Activated B cell treated with CpG ODN at 0.5 μM for 24 hours (primary cell): Measurements from ENCODE around the gene SH3RF2. TPM values are rescaled to one million over a fixed set of nuclear protein-coding genes. Genes with fewer than 3 reads are reported as not detected.

Experiments used
- ATAC-seq: fragments of 200-7000 bp; cut with Tn5 transposase; one replicate; pipeline ENCODE4 v1.10.0; 2021; ENCODE audit warnings: low read depth, mild to moderate bottlenecking, moderate library complexity
- CTCF ChIA-PET: fragments of 350-600 bp; sonication (Branson Sonifier 250); formaldehyde crosslinking; loops from one replicate; lab custom pipeline; 2021; ENCODE audit warnings: antibody characterized with exemption; lab: Charles Lee
- POLR2A ChIA-PET: fragments of 350-600 bp; sonication (Branson Sonifier 250); formaldehyde crosslinking; loops from one replicate; lab custom pipeline; 2021; ENCODE audit warnings: antibody characterized with exemption; lab: Charles Lee
- DNase-seq: peaks from one replicate; pipeline ENCODE4 v3.0.0; 2022
- H3K27ac Mint-ChIP-seq: one replicate; pipeline ENCODE4 v1.8.0; 2020; ENCODE audit warnings: mixed read lengths
- H3K27me3 Mint-ChIP-seq: one replicate; pipeline ENCODE4 v1.8.0; 2021; ENCODE audit warnings: mixed read lengths
- H3K36me3 Mint-ChIP-seq: one replicate; pipeline ENCODE4 v1.8.0; 2021; ENCODE audit warnings: low read depth, mixed read lengths
- H3K4me1 Mint-ChIP-seq: one replicate; pipeline ENCODE4 v1.8.0; 2021; ENCODE audit warnings: mixed read lengths
- H3K4me3 Mint-ChIP-seq: one replicate; pipeline ENCODE4 v1.8.0; 2020; ENCODE audit warnings: mild to moderate bottlenecking, mixed read lengths
- H3K9me3 Mint-ChIP-seq: one replicate; pipeline ENCODE4 v1.8.0; 2020; ENCODE audit warnings: mixed read lengths
- CTCF ChIP-seq: fragments of 200-600 bp; IDR thresholded peaks from one replicate; pipeline ENCODE4 v1.8.0; 2022; ENCODE audit warnings: antibody characterized with exemption, mild to moderate bottlenecking
- intact Hi-C: fragments of 100-400 bp; cut with micrococcal nuclease; formaldehyde crosslinking; loops from one replicate; pipeline ENCODE4 v1.15.1; 2024
- total RNA-seq: library from RNA; stranded (reverse); gene quantifications from 2 replicates; pipeline ENCODE4 v1.2.3, GENCODE V29; 2022

Gene SH3RF2
- total RNA-seq, 1 donor from 2014 or later = not detected

GRCh38 chr5:146042628-146043279 is 106.4 kb downstream of the SH3RF2 start:
- H3K4me1 Mint-ChIP-seq = no peaks in the 10 kb centered on the region
- no peak overlapping the region for H3K27ac Mint-ChIP-seq
- ATAC-seq (no peak), DNase-seq (no peak)
- no peak for TF ChIP-seq CTCF
- H3K9me3 Mint-ChIP-seq = no peaks in the 10 kb centered on the region
- peaks cover 5% of the 10 kb centered on the region for H3K27me3 Mint-ChIP-seq
- intact Hi-C loops = no loop called here
- POLR2A ChIA-PET = no interaction called here
- CTCF ChIA-PET = interaction anchor here (1.8 kb wide), 1 partner anchor 8 kb away, joined by 5 read pairs; no protein-coding TSS in a partner anchor
- no peaks in the 10 kb centered on the region for H3K36me3 Mint-ChIP-seq
- H3K4me3 Mint-ChIP-seq = no peak overlapping the region

- POLR2A ChIA-PET = no interaction called here
- Mint-ChIP-seq H3K4me3 (no peak overlapping the region), H3K9me3 (no peaks in the 10 kb centered on the region)
These were observed 107.3 kb downstream of the SH3RF2 start for GRCh38 chr5:146043722-146044121.

GRCh38 chr5:146047396-146047795 is 111.0 kb downstream of the SH3RF2 start:
- no peaks in the 10 kb centered on the region for H3K4me1 Mint-ChIP-seq
- no peaks in the 10 kb centered on the region for H3K36me3 Mint-ChIP-seq
- ATAC-seq (no peak), DNase-seq (no peak)
- no peaks in the 10 kb centered on the region for H3K9me3 Mint-ChIP-seq
- H3K27me3 Mint-ChIP-seq = peaks cover 7% of the 10 kb centered on the region
- intact Hi-C loops = no loop called here
- no peak for TF ChIP-seq CTCF
- ChIA-PET CTCF (no interaction called here), POLR2A (no interaction called here)
- H3K4me3 Mint-ChIP-seq = no peak overlapping the region
- no peak overlapping the region for H3K27ac Mint-ChIP-seq

More at GRCh38 chr5:146043722-146044121, 107.3 kb downstream of the SH3RF2 start:
- intact Hi-C loops = no loop called here
- no peaks in the 10 kb centered on the region for H3K4me1 Mint-ChIP-seq
- no peak for DNase-seq
- H3K27ac Mint-ChIP-seq = no peak overlapping the region
- CTCF ChIA-PET = no interaction called here
- H3K36me3 Mint-ChIP-seq = no peaks in the 10 kb centered on the region
- no peak for ATAC-seq
- TF ChIP-seq CTCF = no peak
- H3K27me3 Mint-ChIP-seq = peaks cover 5% of the 10 kb centered on the region

- DNase-seq (no peak), ATAC-seq (no peak)
- CTCF ChIA-PET = no interaction called here
- Mint-ChIP-seq H3K4me3 (no peak overlapping the region), H3K4me1 (no peaks in the 10 kb centered on the region), H3K9me3 (no peaks in the 10 kb centered on the region), H3K36me3 (no peaks in the 10 kb centered on the region), H3K27ac (no peak overlapping the region), H3K27me3 (peaks cover 7% of the 10 kb centered on the region)
- no peak for TF ChIP-seq CTCF
- intact Hi-C loops = no loop called here
- POLR2A ChIA-PET = no interaction called here
These were observed 112.8 kb downstream of the SH3RF2 start for GRCh38 chr5:146048994-146049703.

GRCh38 chr5:146049704-146050026 is 113.3 kb downstream of the SH3RF2 start:
- Mint-ChIP-seq H3K27ac (no peak overlapping the region), H3K9me3 (no peaks in the 10 kb centered on the region), H3K27me3 (peaks cover 7% of the 10 kb centered on the region), H3K36me3 (no peaks in the 10 kb centered on the region), H3K4me1 (no peaks in the 10 kb centered on the region), H3K4me3 (no peak overlapping the region)
- intact Hi-C loops = no loop called here
- ChIA-PET POLR2A (no interaction called here), CTCF (no interaction called here)
- TF ChIP-seq CTCF = no peak
- DNase-seq (no peak), ATAC-seq (no peak)
